ENCODE measurements around the gene BNIP5.

DNA sequence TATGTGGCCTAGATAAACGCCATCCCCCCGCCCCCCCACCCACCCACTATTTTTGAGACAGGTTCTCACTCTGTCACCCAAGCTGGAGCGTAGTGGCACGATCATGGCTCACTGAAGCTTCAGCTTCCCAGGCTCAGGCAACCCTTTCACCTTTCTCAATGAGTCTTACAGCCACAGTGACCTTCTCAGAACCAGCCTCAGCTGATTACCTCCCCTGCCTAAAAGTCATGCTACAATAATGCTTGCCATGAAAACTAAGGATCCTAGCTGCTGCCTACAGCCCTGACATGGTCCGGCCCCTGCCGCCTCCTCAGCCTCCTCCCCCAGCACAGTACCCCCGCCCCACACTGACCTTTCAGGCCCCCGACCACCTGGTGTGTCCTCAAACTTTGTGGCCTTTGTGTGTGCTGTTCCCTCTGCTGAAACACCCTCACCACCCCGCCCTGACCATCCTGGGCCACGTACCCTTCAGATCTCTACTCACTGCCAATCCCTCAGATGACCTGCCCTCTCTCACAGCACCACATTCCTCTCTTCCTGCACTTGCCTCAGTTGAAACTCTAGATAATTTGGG lies 35.5 kb downstream of the BNIP5 start:
- TF ChIP-seq, protein P1, sequence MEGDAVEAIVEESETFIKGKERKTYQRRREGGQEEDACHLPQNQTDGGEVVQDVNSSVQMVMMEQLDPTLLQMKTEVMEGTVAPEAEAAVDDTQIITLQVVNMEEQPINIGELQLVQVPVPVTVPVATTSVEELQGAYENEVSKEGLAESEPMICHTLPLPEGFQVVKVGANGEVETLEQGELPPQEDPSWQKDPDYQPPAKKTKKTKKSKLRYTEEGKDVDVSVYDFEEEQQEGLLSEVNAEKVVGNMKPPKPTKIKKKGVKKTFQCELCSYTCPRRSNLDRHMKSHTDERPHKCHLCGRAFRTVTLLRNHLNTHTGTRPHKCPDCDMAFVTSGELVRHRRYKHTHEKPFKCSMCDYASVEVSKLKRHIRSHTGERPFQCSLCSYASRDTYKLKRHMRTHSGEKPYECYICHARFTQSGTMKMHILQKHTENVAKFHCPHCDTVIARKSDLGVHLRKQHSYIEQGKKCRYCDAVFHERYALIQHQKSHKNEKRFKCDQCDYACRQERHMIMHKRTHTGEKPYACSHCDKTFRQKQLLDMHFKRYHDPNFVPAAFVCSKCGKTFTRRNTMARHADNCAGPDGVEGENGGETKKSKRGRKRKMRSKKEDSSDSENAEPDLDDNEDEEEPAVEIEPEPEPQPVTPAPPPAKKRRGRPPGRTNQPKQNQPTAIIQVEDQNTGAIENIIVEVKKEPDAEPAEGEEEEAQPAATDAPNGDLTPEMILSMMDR (conservative IDR thresholded peaks at IDR 0.05): no peak
- TF ChIP-seq ZFX (IDR thresholded peaks at IDR 0.05): no peak
